Type B pancreatic cell (in vitro differentiated cells): Measurements from ENCODE around the gene MAPK8IP1. TPM values are rescaled to one million over a fixed set of nuclear protein-coding genes. Genes with fewer than 3 reads are reported as not detected.

Source experiments
- DNase-seq: peaks from one replicate; pipeline ENCODE4 v3.0.0; 2021; ENCODE audit warnings: mixed read lengths; ENCODE audit not compliant: unreplicated experiment; ENCODE audit errors: extremely low spot score
- H3K27ac Mint-ChIP-seq: 2 replicates; pipeline ENCODE4 v1.8.0; 2021; ENCODE audit warnings: mild to moderate bottlenecking, mixed read lengths
- H3K27me3 Mint-ChIP-seq: 2 replicates; pipeline ENCODE4 v1.8.0; 2021; ENCODE audit warnings: mixed read lengths
- H3K36me3 Mint-ChIP-seq: 2 replicates; pipeline ENCODE4 v1.8.0; 2021; ENCODE audit warnings: mixed read lengths
- H3K4me1 Mint-ChIP-seq: one replicate; pipeline ENCODE4 v1.8.0; 2021; ENCODE audit warnings: mixed read lengths; ENCODE audit not compliant: unreplicated experiment
- H3K4me3 Mint-ChIP-seq: 2 replicates; pipeline ENCODE4 v1.8.0; 2021; ENCODE audit warnings: mild to moderate bottlenecking, mixed read lengths
- H3K9me3 Mint-ChIP-seq: 2 replicates; pipeline ENCODE4 v1.8.0; 2021; ENCODE audit warnings: mixed read lengths
- total RNA-seq: library from RNA; stranded (reverse); gene quantifications from 2 replicates; pipeline ENCODE4 v1.2.1, GENCODE V29; 2021; ENCODE audit warnings: low replicate concordance
- TF ChIP-seq, protein P1 (sequence below): fragments of 200-600 bp; sonication (generic); conservative IDR thresholded peaks from 2 replicates; pipeline ENCODE4 v1.5.0; 2021; ENCODE audit warnings: antibody characterized with exemption, mild to moderate bottlenecking

MAPK8IP1 gene
- total RNA-seq, 1 donor from 2014 or later = 23.7 TPM

DNA sequence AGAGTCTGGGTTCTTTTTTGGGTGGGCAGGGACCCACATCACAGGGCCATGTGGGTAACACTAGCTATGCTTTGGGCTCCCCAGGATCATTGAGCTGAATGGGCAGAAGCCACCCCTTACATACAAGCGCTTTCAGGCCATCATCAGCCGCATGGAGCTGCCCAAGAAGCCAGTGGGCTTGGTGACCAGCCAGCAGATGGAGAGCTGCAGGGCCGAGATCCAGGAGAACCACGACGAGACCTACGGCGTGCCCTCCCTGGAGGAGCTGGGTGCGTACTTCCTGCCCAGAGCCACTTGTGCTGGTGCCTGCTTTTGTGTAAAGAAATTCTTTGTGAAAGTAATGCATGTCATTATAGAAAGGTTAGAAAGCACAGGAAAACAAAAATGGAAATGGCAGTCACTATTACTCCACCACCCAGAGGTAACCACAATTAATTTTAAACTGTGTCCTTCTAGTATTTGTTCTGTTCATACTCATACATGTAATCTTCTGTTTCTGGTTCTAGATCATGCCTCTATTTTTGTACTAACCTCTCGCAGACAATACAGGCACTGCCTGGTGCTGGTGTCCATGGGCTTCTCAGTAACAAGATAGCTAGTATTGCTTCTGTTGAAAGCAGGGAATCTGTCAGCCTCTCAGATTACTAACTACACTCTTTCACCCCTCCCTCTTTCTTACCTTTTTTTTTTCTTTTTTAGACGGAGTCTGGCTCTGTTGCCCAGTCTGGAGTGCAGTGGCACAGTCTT, 24.5 kb upstream of the MAPK8IP1 start:
- no peak overlapping the region for H3K27ac Mint-ChIP-seq
- H3K9me3 Mint-ChIP-seq = no peaks in the 10 kb centered on the region
- H3K36me3 Mint-ChIP-seq = peaks cover 11% of the 10 kb centered on the region
- H3K27me3 Mint-ChIP-seq = no peaks in the 10 kb centered on the region
- TF ChIP-seq, protein P1, sequence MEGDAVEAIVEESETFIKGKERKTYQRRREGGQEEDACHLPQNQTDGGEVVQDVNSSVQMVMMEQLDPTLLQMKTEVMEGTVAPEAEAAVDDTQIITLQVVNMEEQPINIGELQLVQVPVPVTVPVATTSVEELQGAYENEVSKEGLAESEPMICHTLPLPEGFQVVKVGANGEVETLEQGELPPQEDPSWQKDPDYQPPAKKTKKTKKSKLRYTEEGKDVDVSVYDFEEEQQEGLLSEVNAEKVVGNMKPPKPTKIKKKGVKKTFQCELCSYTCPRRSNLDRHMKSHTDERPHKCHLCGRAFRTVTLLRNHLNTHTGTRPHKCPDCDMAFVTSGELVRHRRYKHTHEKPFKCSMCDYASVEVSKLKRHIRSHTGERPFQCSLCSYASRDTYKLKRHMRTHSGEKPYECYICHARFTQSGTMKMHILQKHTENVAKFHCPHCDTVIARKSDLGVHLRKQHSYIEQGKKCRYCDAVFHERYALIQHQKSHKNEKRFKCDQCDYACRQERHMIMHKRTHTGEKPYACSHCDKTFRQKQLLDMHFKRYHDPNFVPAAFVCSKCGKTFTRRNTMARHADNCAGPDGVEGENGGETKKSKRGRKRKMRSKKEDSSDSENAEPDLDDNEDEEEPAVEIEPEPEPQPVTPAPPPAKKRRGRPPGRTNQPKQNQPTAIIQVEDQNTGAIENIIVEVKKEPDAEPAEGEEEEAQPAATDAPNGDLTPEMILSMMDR = no peak
- DNase-seq = no peak
- peaks cover 16% of the 10 kb centered on the region for H3K4me1 Mint-ChIP-seq
- no peak overlapping the region for H3K4me3 Mint-ChIP-seq

DNA sequence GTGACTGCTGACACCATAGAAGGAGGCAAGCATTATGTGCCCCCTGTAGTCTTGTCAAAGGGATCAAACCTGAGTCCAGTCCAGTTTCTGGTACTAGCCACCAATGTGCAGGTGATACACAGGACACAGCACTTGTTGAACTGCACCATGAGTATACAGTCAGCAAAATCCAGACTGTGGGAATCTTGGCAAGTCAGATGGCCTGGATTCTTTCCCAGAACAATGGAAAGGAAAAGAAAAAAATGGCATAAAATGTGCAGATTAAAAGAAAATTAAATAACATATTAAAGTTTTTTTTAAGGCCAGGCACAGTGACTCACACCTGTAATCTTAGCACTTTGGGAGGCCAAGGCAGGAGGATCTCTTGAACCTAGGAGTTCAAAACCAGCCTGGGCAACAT, 21.4 kb upstream of the MAPK8IP1 start:
- Mint-ChIP-seq H3K4me1 (no peaks in the 10 kb centered on the region), H3K27me3 (no peaks in the 10 kb centered on the region)

DNA sequence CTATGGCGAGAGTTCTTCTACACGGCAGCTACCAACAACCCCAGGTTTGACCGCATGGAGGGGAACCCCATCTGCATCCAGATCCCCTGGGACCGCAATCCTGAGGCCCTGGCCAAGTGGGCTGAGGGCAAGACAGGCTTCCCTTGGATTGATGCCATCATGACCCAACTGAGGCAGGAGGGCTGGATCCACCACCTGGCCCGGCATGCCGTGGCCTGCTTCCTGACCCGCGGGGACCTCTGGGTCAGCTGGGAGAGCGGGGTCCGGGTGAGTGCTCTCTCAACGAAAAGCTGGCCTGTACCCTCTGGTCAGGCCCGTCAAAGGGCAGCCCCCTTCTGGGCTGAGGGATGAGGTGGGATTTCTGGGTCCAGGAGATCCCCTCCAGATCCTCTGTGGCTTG, 15.9 kb upstream of the MAPK8IP1 start:
- H3K27ac Mint-ChIP-seq = no peak overlapping the region

More for the DNA sequence above, 21.4 kb upstream of the MAPK8IP1 start:
- Mint-ChIP-seq H3K36me3 (peaks cover 9% of the 10 kb centered on the region), H3K4me3 (no peak overlapping the region), H3K9me3 (no peaks in the 10 kb centered on the region), H3K27ac (no peak overlapping the region)
- no peak for DNase-seq
- TF ChIP-seq, protein P1 = no peak

DNA sequence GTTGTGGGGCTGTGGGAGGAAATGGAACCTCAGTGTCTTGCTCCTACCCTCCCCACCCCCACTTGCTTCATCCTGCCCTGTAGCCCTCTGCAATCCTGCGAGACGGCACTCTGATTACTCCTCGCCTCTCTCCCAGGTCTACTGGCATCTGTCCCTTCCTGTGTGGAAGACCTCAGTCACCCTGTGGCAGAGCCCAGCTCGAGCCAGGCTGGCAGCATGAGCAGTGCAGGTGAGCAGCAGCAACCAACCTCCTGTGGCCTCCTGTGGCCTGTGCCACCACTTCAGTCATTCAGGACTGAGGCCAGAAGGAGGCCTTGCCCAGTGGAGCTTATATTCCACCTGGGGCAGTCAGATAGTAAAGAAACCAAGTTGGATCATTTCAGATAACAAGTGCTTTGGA, 14.7 kb upstream of the MAPK8IP1 start:
- Mint-ChIP-seq H3K9me3 (no peaks in the 10 kb centered on the region), H3K4me3 (no peak overlapping the region), H3K27ac (no peak overlapping the region), H3K27me3 (no peaks in the 10 kb centered on the region), H3K36me3 (peaks cover 13% of the 10 kb centered on the region), H3K4me1 (no peaks in the 10 kb centered on the region)
- no peak for DNase-seq
- TF ChIP-seq, protein P1 = no peak

More for the DNA sequence above, 15.9 kb upstream of the MAPK8IP1 start:
- Mint-ChIP-seq H3K9me3 (no peaks in the 10 kb centered on the region), H3K4me3 (no peak overlapping the region), H3K27me3 (no peaks in the 10 kb centered on the region), H3K36me3 (peaks cover 6% of the 10 kb centered on the region), H3K4me1 (no peaks in the 10 kb centered on the region)
- no peak for DNase-seq
- TF ChIP-seq, protein P1 = no peak

DNA sequence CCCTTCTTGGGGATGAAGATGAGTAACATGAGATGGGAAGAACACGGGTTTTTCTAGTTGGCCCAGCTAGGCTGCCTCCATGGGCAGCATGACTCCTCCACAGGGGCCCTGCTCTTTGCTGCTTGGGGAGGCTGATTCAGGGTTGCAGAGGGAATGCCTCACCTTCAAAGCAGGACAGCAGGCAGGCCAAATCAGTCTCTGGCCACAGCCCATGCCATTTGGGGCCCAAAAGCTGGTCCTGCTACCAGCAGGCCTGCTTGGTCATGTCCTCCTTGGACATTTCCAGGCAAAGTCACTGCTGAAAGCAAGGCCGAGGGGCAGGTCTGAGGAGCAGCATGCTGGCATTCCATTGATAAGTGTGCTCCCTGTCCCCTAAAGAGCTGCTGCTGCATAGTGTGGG, 13.8 kb upstream of the MAPK8IP1 start:
- no peak overlapping the region for H3K27ac Mint-ChIP-seq
- no peaks in the 10 kb centered on the region for H3K27me3 Mint-ChIP-seq
- TF ChIP-seq, protein P1 = no peak
- H3K36me3 Mint-ChIP-seq = peaks cover 13% of the 10 kb centered on the region
- no peak overlapping the region for H3K4me3 Mint-ChIP-seq
- no peaks in the 10 kb centered on the region for H3K9me3 Mint-ChIP-seq
- no peak for DNase-seq
- H3K4me1 Mint-ChIP-seq = no peaks in the 10 kb centered on the region
